Muscle layer of duodenum (tissue), 2 donors: ENCODE data around the gene UGT1A8.

Experiments
- H3K27ac ChIP-seq: one replicate; pipeline ENCODE4 v1.7.0; 2013; ENCODE audit warnings: mild to moderate bottlenecking, low read length
- H3K27me3 ChIP-seq: one replicate; pipeline ENCODE4 v1.7.0; 2013; ENCODE audit warnings: low read depth, mild to moderate bottlenecking, control low read depth, low read length
- H3K36me3 ChIP-seq, 2 donors: one replicate each; pipeline ENCODE4 v1.7.0; 2013; ENCODE audit warnings: low read length in 2 of 2, control low read depth in 1 of 2, mild to moderate bottlenecking in 1 of 2; ENCODE audit not compliant: insufficient read depth in 2 of 2, control insufficient read depth in 1 of 2
- H3K4me1 ChIP-seq, 2 donors: one replicate each; pipeline ENCODE4 v1.7.0; 2013; ENCODE audit warnings: low read length in 2 of 2, mild to moderate bottlenecking in 2 of 2, control low read depth in 1 of 2, moderate library complexity in 1 of 2; ENCODE audit not compliant: insufficient read depth in 2 of 2, control insufficient read depth in 1 of 2
- H3K4me3 ChIP-seq, 2 donors: one replicate each; pipeline ENCODE4 v1.7.0; 2013; ENCODE audit warnings: low read length in 2 of 2, low read depth in 1 of 2, mild to moderate bottlenecking in 1 of 2
- H3K9me3 ChIP-seq, 2 donors: one replicate each; pipeline ENCODE4 v1.7.0; 2013; ENCODE audit warnings: low read length in 2 of 2, control low read depth in 1 of 2, mild to moderate bottlenecking in 1 of 2; ENCODE audit not compliant: control insufficient read depth in 1 of 2
- donor health status: healthy.

The UGT1A8 gene

DNA sequence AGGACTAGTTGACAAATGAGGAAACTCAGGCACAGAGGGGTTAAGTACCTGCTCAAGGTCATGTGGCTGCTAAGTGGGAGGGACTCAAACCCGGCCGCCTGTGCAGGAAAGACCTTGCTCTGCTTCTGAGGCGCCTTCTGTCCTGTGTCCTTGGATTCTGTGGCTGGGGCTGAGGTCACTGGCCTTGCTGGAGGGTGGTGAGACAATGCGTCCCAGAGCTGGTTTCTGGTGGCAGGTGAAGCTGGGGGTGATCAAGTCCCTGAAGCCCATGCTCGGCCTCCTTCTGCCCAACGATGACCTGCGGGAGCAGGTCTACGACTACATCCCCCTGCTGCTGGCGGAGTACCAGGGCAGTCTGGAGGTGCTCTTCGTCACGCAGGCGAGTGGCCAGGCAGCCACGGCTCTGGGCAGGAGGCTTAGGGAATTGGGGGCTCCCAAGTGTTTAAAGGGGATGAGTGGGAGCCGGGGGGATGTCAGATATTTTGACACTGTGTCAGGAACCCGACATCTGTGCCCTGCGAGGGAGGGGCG lies 176.8 kb downstream of the UGT1A8 start:
- Histone ChIP-seq H3K27ac (no peak overlapping the region), H3K36me3 (no peaks in the 10 kb centered on the region), H3K4me1 (no peaks in the 10 kb centered on the region), H3K27me3 (no peaks in the 10 kb centered on the region), H3K4me3 (no peak overlapping the region), H3K9me3 (no peaks in the 10 kb centered on the region)

DNA sequence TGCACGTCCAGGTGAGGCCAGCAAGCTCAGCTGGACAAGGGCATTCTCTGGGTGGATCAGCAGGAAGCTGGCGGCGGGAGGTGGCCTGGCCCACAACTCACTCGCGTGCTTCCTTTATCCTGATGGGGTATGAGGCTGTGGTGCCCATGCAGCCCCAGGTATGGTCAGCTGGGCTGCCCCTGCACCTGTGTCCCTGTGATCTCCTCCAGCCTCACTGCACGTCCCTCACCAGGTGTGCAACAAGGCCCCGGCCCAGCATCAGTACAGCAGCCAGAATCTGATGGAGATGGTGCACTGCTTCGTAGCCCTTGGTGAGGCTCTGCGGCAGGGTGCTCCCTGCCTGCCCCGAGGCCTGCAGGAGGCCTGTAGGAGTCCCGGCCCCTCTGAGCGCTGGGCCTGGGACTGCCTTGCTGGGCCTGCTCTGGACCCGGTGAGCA lies 178.3 kb downstream of the UGT1A8 start:
- Histone ChIP-seq H3K4me1 (no peaks in the 10 kb centered on the region), H3K36me3 (no peaks in the 10 kb centered on the region), H3K9me3 (no peaks in the 10 kb centered on the region)

DNA sequence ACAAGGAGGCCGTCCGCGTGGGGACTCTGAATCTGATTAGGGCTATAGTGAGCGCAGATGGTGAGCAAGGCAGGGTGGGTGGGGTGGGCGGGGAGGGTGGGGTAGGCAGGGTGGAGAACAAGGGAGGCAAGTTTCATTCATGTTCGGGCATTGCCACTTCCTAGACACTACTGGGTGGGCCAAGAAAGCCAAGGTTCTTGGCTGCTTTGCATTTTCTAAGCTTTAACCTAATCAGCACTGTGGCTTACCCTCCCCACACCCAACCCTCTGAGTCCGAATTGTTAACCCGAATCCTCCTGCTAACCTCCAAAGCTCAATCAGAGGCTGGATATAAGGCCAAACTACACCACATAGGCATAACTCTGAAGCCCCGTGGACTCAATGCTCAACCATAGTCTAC lies 178.8 kb downstream of the UGT1A8 start:
- Histone ChIP-seq H3K36me3 (no peaks in the 10 kb centered on the region), H3K27ac (no peak overlapping the region), H3K4me3 (no peak overlapping the region), H3K27me3 (no peaks in the 10 kb centered on the region), H3K4me1 (no peaks in the 10 kb centered on the region), H3K9me3 (no peaks in the 10 kb centered on the region)

More for the DNA sequence above, 178.3 kb downstream of the UGT1A8 start:
- H3K4me3 ChIP-seq = no peak overlapping the region
- H3K27ac ChIP-seq = no peak overlapping the region
- H3K27me3 ChIP-seq = no peaks in the 10 kb centered on the region

DNA sequence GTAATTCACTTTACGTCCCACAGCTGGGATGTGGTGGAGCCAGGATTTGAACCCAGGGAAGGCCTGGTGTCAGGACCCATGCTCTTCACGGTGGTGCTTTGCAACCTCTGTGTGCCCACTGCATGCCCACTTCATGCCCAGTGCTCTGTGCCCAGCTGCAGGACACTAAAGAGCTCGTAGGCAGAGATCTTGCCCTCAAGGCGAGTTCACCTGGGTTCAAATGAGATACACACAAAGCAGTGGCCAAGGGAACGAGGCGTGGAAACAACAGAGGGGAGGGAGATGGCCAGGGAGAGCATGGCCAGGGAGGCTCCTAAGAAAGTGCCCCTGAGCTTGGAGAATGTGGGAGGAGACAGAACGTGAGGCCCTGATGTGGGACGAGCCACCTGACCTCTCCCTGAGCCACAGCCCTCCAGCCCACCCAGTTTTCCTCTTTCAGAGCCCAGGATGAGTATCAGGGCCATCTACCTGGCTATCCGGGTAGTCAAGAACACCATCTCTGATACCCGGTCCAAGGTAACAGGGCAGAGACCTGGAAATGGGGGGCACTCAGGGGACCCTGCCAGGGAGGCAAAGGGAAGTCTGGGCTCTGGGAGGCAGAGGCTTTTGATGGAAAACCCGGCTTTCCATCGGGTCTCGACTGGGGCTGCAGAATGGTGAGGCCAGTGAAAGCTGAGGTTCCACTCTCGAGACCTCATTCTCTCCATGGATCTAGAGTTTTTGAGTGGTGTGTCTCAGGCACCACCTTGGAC lies 181.1 kb downstream of the UGT1A8 start:
- Histone ChIP-seq H3K9me3 (no peaks in the 10 kb centered on the region), H3K4me1 (no peaks in the 10 kb centered on the region), H3K27ac (no peak overlapping the region), H3K36me3 (no peaks in the 10 kb centered on the region), H3K27me3 (no peaks in the 10 kb centered on the region), H3K4me3 (no peak overlapping the region)

DNA sequence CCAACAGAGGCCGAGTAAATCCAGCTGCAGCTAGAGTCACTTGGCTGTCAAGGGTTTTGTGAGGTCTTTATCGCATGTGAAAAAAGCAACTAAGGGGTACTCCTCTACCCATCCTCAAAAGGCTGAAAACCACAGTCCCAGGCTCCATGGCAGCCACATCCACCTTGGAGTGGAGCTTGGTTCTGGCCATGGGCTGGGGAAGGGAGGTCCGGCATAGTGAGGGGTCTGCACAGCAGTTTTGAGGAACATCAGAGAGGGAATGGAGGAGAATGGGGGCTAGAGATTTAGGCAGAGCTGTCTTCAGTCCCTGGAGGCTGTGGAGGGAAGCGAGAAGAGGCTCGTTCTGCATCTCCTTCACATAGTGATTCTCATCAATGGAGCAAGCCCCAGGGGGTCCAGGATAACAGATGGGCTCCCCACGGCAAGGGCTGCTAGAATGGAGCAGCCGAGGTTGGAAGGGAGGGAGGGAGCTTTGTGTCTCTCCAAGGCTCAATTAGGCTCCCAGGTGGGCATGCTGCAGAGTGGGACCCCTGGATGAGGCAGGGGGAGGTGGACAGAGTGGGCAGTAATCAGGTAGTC lies 181.7 kb downstream of the UGT1A8 start:
- Histone ChIP-seq H3K4me3 (no peak overlapping the region), H3K27ac (no peak overlapping the region), H3K4me1 (no peaks in the 10 kb centered on the region), H3K9me3 (no peaks in the 10 kb centered on the region), H3K36me3 (no peaks in the 10 kb centered on the region), H3K27me3 (no peaks in the 10 kb centered on the region)

DNA sequence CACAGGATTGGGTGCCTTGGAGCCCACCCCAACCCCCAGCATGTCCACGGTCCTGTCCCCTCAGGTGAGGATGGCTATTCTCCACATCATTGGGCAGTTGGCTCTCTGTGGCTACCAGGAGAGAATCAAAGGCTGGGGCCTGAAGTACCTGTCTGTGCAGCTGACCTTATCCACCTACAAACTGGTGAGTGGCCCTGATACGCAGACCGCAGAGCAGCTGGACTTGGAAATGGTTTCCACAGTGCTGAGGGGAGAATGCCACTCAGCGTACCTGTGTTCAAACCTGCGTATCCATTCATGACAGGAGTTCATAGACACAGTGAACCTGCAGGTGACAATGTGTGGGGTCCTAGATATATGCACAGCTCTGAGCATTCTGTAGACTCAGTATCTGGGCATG lies 182.3 kb downstream of the UGT1A8 start:
- Histone ChIP-seq H3K36me3 (no peaks in the 10 kb centered on the region), H3K4me3 (no peak overlapping the region)

DNA sequence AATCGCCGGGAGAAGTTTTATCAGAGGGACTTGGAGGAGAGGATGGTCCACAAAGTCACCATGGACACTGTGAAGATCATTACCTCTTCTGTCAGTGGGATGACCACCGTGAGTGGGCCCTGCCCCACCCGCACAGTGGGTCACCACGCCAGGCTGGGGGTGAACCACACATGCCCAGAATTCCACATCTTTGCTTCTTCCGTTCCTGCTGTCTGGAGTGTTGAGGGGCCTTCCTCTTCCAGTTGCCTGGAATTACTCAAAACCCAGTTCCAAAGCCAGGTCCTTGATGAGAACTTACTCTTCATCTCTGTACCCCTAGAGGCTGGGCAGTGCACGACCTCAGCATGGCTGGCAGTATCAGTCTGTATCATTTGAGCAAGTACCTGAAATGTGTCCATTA lies 182.8 kb downstream of the UGT1A8 start:
- H3K27ac ChIP-seq = no peak overlapping the region
- no peak overlapping the region for H3K4me3 ChIP-seq
- no peaks in the 10 kb centered on the region for H3K27me3 ChIP-seq
- H3K9me3 ChIP-seq = no peaks in the 10 kb centered on the region
- H3K4me1 ChIP-seq = no peaks in the 10 kb centered on the region
- H3K36me3 ChIP-seq = no peaks in the 10 kb centered on the region

More for the DNA sequence above, 182.3 kb downstream of the UGT1A8 start:
- no peaks in the 10 kb centered on the region for H3K9me3 ChIP-seq
- no peak overlapping the region for H3K27ac ChIP-seq
- H3K4me1 ChIP-seq = no peaks in the 10 kb centered on the region
- H3K27me3 ChIP-seq = no peaks in the 10 kb centered on the region

DNA sequence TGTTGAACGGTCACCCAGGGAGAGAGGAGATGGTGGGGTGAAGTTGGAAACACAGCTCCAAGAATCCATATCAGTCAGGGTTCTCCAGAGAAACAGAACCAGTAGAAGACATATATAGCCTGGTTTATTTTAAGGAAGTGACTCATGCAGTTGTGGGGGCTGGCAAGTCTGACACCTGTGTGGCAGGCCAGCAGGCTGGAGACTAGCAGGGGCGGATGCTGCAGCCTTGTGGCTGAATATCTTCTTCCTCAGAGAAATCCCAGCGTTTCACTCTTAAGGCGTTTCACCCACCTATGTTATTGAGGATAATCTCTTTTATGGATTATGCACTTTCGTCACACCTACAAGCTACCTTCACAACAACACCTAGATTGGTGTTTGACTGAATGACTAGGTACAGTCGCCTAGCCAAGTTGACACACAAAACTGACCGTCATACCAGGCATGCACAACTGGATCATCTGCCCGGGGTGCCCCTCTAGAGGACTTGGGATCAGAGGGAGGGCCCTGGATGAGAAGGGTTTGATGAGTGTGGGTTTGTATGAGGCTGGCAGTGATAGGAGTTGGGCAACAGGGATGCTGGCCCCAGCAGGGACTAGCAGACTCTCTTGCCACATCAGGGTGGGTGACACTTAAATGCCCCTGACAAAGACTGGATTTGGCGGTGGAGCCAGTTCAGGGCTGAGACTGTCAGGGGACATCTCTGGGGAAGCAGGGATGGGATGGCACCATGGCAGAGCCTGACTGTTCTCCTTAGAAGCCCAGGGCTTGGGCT lies 184.1 kb downstream of the UGT1A8 start:
- Histone ChIP-seq H3K27me3 (no peaks in the 10 kb centered on the region), H3K36me3 (no peaks in the 10 kb centered on the region), H3K4me3 (no peak overlapping the region), H3K9me3 (no peaks in the 10 kb centered on the region), H3K4me1 (no peaks in the 10 kb centered on the region), H3K27ac (no peak overlapping the region)

DNA sequence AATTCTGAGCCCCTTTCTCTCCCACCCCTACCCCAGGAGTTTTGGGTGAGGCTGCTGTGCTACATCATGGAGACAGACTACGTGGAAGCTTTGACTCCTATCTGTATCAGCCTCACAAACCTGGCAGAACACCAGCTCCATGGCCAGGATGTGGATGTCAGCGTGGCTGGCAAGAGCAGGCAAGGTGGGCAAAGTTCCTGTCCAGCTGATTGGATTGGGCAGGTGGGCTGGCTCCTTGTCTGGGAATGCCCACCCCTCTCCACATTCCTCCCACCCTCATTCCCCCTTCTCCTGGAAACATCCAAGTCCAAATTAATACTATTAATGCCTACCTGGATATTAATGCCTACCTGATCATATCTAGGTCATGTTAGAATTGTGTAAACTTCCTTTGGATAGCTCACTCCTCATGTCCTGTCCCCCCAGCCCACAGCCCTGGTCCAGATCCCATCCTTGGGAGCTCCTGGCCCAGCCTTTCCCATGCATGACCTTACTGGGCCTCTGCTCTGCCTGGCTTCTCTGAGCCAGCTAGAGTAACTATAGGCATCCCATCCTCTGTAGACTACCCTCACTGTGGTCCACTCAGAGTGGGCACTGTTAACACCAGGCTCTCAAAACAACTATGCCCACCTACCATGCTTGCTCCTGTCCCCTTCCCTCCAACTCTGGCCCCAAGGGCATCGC lies 184.8 kb downstream of the UGT1A8 start:
- Histone ChIP-seq H3K9me3 (no peaks in the 10 kb centered on the region), H3K36me3 (no peaks in the 10 kb centered on the region), H3K27ac (no peak overlapping the region), H3K4me3 (no peak overlapping the region), H3K4me1 (no peaks in the 10 kb centered on the region), H3K27me3 (no peaks in the 10 kb centered on the region)

DNA sequence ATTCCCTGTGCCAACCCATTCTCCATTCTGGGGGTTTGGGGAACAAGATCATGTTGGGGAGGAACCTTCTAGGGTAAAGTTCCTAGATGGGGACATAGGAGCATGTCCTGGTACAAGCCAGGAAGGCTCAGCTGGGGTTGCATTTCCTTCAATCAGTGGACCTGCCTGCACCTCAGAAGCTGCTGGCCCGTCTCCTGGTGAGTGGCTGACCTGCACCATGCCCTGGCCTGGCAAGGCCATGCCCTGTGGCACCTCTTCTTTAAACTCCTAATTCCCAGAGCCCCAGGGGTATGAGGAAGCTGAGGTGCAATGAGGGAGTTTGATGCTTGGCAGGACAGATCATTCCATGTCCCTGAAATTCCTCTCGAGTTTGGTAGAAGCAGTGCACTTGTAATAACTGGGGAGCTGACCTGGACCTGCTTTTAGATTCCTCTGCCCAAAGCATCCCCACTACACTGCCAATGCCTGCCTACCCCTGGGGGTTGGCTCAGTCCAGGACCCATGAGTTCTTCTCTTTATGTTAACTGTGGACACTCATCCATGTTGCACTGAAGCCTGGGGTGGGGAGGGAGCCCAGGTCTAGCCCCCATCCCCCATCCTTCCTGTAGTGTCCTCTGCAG lies 186.0 kb downstream of the UGT1A8 start:
- H3K27ac ChIP-seq = no peak overlapping the region
- H3K36me3 ChIP-seq = no peaks in the 10 kb centered on the region
- no peaks in the 10 kb centered on the region for H3K4me1 ChIP-seq
- no peaks in the 10 kb centered on the region for H3K27me3 ChIP-seq
- H3K9me3 ChIP-seq = no peaks in the 10 kb centered on the region
- no peak overlapping the region for H3K4me3 ChIP-seq
